Adrenal gland (tissue), 5 donors: Measurements from ENCODE around the gene MTNR1A.

Experiments used
- POLR2A ChIP-seq, 2 donors: fragments of 450-650 bp; IDR thresholded peaks; one replicate each; pipeline ENCODE4 v1.6.1; 2017; ENCODE audit warnings: antibody characterized with exemption in 2 of 2, mild to moderate bottlenecking in 2 of 2, moderate library complexity in 1 of 2
- TF ChIP-seq, protein P1 (sequence below), 6 experiments: fragments of 450-650 bp in 4 of 6; fragments of 200-600 bp in 2 of 6; sonication (generic) in 1 of 6; IDR thresholded peaks; 1 replicate in 5 of 6; 2 replicates in 1 of 6; pipeline versions ENCODE4 v1.5.1 to v1.8.0; 2016 to 2021; ENCODE audit warnings: antibody characterized with exemption in 6 of 6, mild to moderate bottlenecking in 2 of 6, moderate library complexity in 1 of 6
- donor health status: DM: no; HTN: no; CAD: no.

DNA sequence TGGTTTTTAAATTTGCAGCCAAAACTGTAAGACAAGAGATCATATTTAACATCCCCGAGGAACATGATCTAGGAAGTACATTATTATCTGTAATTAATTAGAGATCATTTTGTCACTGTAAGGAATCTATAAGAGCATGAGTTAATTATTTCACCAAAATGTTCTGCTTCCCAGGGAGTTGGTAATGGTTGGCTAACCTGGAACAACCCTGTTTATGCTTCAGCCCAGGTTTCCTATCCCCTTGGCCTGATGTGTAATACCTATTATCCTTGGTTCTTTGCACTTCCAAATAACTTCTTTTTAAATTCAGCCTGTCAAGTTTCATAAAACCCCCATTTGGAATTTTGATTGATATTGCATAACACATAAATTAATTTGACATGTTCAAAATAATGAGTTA lies 6.4 kb upstream of the MTNR1A start:
- TF ChIP-seq, protein P1, sequence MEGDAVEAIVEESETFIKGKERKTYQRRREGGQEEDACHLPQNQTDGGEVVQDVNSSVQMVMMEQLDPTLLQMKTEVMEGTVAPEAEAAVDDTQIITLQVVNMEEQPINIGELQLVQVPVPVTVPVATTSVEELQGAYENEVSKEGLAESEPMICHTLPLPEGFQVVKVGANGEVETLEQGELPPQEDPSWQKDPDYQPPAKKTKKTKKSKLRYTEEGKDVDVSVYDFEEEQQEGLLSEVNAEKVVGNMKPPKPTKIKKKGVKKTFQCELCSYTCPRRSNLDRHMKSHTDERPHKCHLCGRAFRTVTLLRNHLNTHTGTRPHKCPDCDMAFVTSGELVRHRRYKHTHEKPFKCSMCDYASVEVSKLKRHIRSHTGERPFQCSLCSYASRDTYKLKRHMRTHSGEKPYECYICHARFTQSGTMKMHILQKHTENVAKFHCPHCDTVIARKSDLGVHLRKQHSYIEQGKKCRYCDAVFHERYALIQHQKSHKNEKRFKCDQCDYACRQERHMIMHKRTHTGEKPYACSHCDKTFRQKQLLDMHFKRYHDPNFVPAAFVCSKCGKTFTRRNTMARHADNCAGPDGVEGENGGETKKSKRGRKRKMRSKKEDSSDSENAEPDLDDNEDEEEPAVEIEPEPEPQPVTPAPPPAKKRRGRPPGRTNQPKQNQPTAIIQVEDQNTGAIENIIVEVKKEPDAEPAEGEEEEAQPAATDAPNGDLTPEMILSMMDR (IDR thresholded peaks at IDR 0.05) = no peak
- no peak for TF ChIP-seq POLR2A (IDR thresholded peaks at IDR 0.05)
